Fibroblast of lung (primary cell): ENCODE data around the gene TRMU. TPM values are rescaled to one million over a fixed set of nuclear protein-coding genes. Genes with fewer than 3 reads are reported as not detected.

ENCODE experiments used
- DNase-seq, 2 donors: peaks; one replicate each; pipeline versions ENCODE4 v3.0.0 to v3.0.0-alpha.2; 2010; ENCODE audit warnings: low read depth in 2 of 2
- H2AFZ ChIP-seq: 2 replicates; pipeline ENCODE4 v1.5.1; 2012; ENCODE audit warnings: low read length, control low read depth, inconsistent platforms
- H3K27ac ChIP-seq: 2 replicates; pipeline ENCODE4 v1.5.1; 2011; ENCODE audit warnings: low read length, control low read depth; ENCODE audit not compliant: insufficient read depth
- H3K27me3 ChIP-seq: 2 replicates; pipeline ENCODE4 v1.5.1; 2011; ENCODE audit warnings: mild to moderate bottlenecking, low read length; ENCODE audit not compliant: control insufficient read depth, insufficient read depth
- H3K36me3 ChIP-seq: 2 replicates; pipeline ENCODE4 v1.5.1; 2011; ENCODE audit warnings: low read length; ENCODE audit not compliant: control insufficient read depth, insufficient read depth
- H3K4me1 ChIP-seq: 2 replicates; pipeline ENCODE4 v1.5.1; 2011; ENCODE audit warnings: low read length; ENCODE audit not compliant: control insufficient read depth, insufficient read depth; ENCODE audit errors: extremely low read depth
- H3K4me2 ChIP-seq: 2 replicates; pipeline ENCODE4 v1.5.1; 2011; ENCODE audit warnings: low read length, control low read depth; ENCODE audit not compliant: insufficient read depth; ENCODE audit errors: extremely low read depth
- H3K4me3 ChIP-seq, 4 experiments: fragments of 200-600 bp in 1 of 4; sonication (generic) in 1 of 4; replicated peaks in 1 of 4; 2 replicates each; pipeline ENCODE4 v1.5.1; 2011 to 2016; ENCODE audit warnings: low read length in 4 of 4, low read depth in 3 of 4, mild to moderate bottlenecking in 3 of 4, control low read depth in 2 of 4, inconsistent platforms in 1 of 4, mixed read lengths in 1 of 4; ENCODE audit not compliant: insufficient read depth in 1 of 4; ENCODE audit errors: control extremely low read depth in 1 of 4
- H3K79me2 ChIP-seq: 2 replicates; pipeline ENCODE4 v1.5.1; 2012; ENCODE audit warnings: mild to moderate bottlenecking, low read length, inconsistent platforms; ENCODE audit not compliant: control insufficient read depth, insufficient read depth
- H3K9ac ChIP-seq: 2 replicates; pipeline ENCODE4 v1.5.1; 2011; ENCODE audit warnings: mild to moderate bottlenecking, low read length, control low read depth; ENCODE audit not compliant: insufficient read depth
- H3K9me3 ChIP-seq: 2 replicates; pipeline ENCODE4 v1.5.1; 2012; ENCODE audit warnings: low read depth, low read length; ENCODE audit not compliant: control insufficient read depth, insufficient read depth
- H4K20me1 ChIP-seq: 2 replicates; pipeline ENCODE4 v1.5.1; 2011; ENCODE audit warnings: low read length; ENCODE audit not compliant: control insufficient read depth, insufficient read depth; ENCODE audit errors: extremely low read depth
- CTCF ChIP-seq, 2 donors: IDR thresholded peaks in 1 of 2; conservative IDR thresholded peaks in 1 of 2; 1 replicate in 1 of 2; 2 replicates in 1 of 2; pipeline ENCODE4 v1.5.1; 2011 to 2012; ENCODE audit warnings: low read length in 2 of 2, control low read depth in 1 of 2, inconsistent platforms in 1 of 2, low read depth in 1 of 2, mild to moderate bottlenecking in 1 of 2
- EZH2 ChIP-seq: IDR thresholded peaks from 2 replicates; pipeline ENCODE4 v1.5.1; 2012; ENCODE audit warnings: low read length, control low read depth, mild to moderate bottlenecking; ENCODE audit errors: missing control alignments
- polyA plus RNA-seq, 2 donors: library from polyadenylated mRNA; depleted of rRNA in 1 of 2; stranded (reverse) in 1 of 2; unstranded in 1 of 2; fragments of >200 nt; gene quantifications; 2 replicates each; pipeline ENCODE4 v1.2.1, GENCODE V29; 2011 to 2012; ENCODE audit warnings: missing spikeins in 1 of 2
- total RNA-seq: library from RNA; depleted of rRNA; stranded (reverse); fragments of >200 nt; gene quantifications from 2 replicates; pipeline ENCODE4 v1.2.1, GENCODE V29; 2014

TRMU gene
- total and polyA plus RNA-seq, 2 donors (not counting 1 experiment from before 2014, with no cell fraction given): 18.4 to 22.1 TPM

- no peak overlapping the region for H3K4me2 ChIP-seq
- no peak overlapping the region for H3K27ac ChIP-seq
- DNase-seq: no peak
- no peaks in the 10 kb centered on the region for H3K4me1 ChIP-seq
- H2AFZ ChIP-seq: no peak overlapping the region
- no peaks in the 10 kb centered on the region for H3K79me2 ChIP-seq
- H3K27me3 ChIP-seq: no peaks in the 10 kb centered on the region
- peaks cover 36% of the 10 kb centered on the region for H3K36me3 ChIP-seq
- TF ChIP-seq EZH2 (no peak), CTCF (conservative IDR thresholded peaks at IDR 0.05 in 1 of 2, IDR thresholded peaks at IDR 0.05 in 1 of 2; ENCODE audit: low read depth in 1 of 2, low read length in 2 of 2) (no peak)
- no peak overlapping the region for H3K9ac ChIP-seq
- H3K9me3 ChIP-seq: no peaks in the 10 kb centered on the region
- no peaks in the 10 kb centered on the region for H4K20me1 ChIP-seq
- H3K4me3 ChIP-seq: no peak overlapping the region
Observed at GRCh38 chr22:46350646-46351045, 15.1 kb downstream of the TRMU start.

DNA sequence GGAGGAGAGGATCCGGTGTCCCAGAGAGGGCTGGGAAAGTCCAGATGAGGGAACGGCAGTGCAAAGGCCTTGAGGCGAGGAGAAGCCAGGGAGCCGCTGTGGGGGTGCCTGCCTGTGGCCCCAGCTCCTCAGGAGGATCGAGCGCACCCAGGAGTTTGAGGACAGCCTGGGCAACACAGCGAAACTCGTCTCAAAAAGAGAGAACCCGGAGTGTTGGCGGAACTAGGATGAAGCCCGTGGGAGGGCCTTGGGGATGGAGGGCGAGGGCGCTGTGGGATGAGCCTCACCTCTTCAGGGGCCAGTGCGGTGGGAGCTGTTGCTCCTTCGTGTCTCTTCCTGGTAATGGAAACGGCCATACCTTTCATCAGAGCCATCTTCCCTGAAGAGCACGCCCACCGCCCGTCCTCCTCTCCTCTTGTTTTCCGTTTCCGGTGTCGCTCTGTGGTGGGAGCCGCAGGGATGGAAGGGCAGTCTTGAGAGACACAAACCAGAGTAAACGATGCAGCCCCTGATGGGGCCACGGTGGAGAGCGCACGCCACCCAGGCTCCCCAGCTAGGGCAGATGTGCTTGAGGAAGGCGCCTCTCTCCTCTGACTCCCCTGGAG is 15.7 kb downstream of the TRMU start:
- Histone ChIP-seq H3K4me1 (no peaks in the 10 kb centered on the region), H3K9ac (no peak overlapping the region), H3K27me3 (no peaks in the 10 kb centered on the region), H2AFZ (no peak overlapping the region), H3K79me2 (no peaks in the 10 kb centered on the region), H3K4me2 (no peak overlapping the region), H3K36me3 (peaks cover 40% of the 10 kb centered on the region), H3K4me3 (no peak overlapping the region), H4K20me1 (no peaks in the 10 kb centered on the region), H3K27ac (no peak overlapping the region), H3K9me3 (no peaks in the 10 kb centered on the region)
- TF ChIP-seq EZH2: no peak
- TF ChIP-seq CTCF (conservative IDR thresholded peaks at IDR 0.05 in 1 of 2, IDR thresholded peaks at IDR 0.05 in 1 of 2; ENCODE audit: low read depth in 1 of 2, low read length in 2 of 2): no peak
- DNase-seq: no peak

- Histone ChIP-seq H3K27ac (no peak overlapping the region), H2AFZ (no peak overlapping the region), H3K27me3 (no peaks in the 10 kb centered on the region), H3K36me3 (peaks cover 40% of the 10 kb centered on the region), H3K4me3 (no peak overlapping the region), H3K4me2 (no peak overlapping the region), H3K9me3 (no peaks in the 10 kb centered on the region), H3K9ac (no peak overlapping the region), H3K79me2 (no peaks in the 10 kb centered on the region), H4K20me1 (no peaks in the 10 kb centered on the region), H3K4me1 (no peaks in the 10 kb centered on the region)
- no peak for TF ChIP-seq CTCF (conservative IDR thresholded peaks at IDR 0.05 in 1 of 2, IDR thresholded peaks at IDR 0.05 in 1 of 2; ENCODE audit: low read depth in 1 of 2, low read length in 2 of 2)
- no peak for TF ChIP-seq EZH2
- DNase-seq: no peak
Observed at GRCh38 chr22:46351767-46352166, 16.3 kb downstream of the TRMU start.
